ENCODE results near the gene ZNF354B.

DNA sequence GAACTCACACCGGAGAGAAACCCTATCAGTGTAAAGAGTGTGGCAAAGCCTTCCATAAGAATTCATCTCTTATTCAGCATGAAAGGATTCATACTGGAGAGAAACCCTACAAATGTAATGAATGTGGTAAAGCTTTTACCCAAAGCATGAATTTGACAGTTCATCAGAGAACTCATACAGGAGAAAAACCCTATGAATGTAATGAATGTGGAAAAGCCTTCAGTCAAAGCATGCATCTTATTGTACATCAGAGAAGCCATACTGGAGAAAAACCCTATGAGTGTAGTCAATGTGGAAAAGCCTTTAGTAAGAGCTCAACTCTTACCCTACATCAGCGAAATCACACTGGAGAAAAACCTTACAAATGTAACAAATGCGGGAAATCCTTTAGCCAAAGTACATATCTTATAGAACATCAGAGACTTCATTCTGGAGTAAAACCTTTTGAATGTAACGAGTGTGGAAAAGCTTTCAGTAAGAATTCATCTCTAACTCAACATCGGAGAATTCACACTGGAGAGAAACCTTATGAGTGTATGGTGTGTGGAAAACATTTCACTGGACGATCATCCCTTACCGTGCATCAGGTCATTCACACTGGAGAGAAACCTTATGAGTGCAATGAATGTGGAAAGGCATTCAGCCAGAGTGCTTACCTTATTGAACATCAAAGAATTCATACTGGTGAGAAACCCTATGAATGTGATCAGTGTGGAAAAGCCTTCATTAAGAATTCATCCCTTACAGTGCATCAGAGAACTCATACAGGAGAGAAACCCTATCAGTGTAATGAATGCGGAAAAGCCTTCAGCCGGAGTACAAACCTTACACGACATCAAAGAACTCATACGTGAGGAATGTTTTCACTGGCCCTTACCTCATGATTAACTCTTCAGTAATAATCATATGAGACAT, 72.3 kb downstream of the ZNF354B start:
- TF ChIP-seq EZH2 (IDR thresholded peaks at IDR 0.05): no peak
- no peak for TF ChIP-seq POLR2AphosphoS5 (IDR thresholded peaks at IDR 0.05; ENCODE audit: borderline replicate concordance, low read depth, low read length)
- TF ChIP-seq FOXP2 (optimal IDR thresholded peaks at IDR 0.05; ENCODE audit: control extremely low read depth, extremely low read length, insufficient read depth): no peak
